Stimulated activated CD4-positive, alpha-beta T cell treated with anti-CD3 and anti-CD28 coated beads, Interleukin-4, amount 100 ng/mL, for 48 hours (primary cell): ENCODE results near the gene AGXT2.
"Not testable (repeated sequence)": the region's sequence is repeated elsewhere in the genome, so short reads cannot be mapped to it uniquely, and the experiment has no call there.

Experiments
- DNase-seq, 2 donors: peaks; one replicate each; pipeline ENCODE4 v3.0.0-alpha.2; 2020; ENCODE audit warnings: low read depth in 2 of 2

Gene AGXT2

DNA sequence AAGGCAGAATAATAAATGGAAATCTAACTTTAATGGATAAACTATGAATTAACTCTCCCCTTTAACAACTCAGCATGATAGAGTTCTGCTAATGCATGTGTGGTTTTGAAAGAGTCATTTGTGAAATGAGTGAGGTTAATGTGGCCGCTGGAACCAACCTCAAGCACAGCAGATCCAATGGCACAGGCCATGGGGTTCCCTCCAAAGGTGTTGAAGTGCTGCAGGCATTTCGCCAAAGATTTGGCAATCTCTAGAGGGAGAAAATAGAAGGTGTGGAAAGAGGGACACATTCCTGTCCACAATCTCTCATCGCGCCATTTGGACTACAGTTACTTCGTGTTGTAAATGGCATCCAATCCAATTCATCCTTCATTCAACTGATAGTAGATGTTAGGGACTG lies 35.0 kb downstream of the AGXT2 start:
- DNase-seq: no peak

DNA sequence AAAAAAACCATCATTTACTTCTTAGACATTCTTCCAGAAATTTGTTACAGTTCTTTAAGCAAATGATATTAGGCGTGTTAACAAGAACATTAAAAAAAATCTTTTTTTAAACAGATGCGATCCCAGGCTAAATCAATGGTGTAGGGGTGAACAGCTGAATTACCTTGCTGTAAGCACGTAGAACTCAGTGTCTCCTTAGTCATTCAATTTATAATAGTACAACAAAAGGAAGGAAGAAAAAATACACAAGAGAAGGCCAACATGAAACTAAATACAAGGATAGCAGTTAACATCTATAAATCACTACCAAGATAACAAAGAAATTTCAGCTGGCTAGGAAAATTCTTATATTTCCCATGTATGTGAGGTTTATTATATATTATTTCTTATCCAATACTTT lies 35.4 kb downstream of the AGXT2 start:
- DNase-seq: no peak

DNA sequence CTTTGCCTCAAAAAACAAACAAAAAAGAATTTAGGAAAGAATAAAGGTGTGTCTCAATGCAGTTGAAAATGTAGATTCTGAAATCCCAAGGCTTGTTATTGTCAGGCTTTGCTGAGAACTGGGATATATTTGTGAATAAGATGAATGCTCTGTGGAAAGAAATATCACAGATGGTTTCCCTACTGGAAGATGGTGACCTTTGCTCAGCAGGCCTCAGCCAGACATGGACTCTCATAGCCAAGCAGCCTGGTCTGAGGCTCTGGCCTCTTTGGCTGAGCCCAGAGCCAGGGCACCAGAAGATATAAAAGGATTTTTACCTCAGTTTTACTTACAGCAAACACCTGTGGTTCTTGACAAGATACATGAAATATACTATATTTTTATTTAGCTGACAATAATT lies 37.1 kb downstream of the AGXT2 start:
- no peak for DNase-seq

DNA sequence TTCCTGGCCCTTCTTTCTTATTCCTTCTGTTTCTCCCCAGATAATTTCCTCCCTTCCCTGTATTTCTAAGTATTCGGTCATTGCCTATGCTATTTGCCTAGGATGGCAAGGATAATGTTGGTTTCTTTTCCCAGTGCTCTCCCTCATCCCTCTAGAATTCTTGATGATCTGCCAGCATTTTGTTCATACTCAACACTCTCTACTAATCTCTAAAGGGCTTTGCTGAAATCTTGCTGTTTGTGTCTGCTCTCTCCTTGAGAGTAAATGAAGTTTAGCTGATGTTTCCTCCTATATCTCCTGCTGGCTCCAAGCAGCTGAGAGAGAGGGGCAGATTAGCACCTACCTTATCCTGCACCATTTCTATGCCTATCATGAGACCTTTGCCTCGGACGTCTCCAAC lies 38.1 kb downstream of the AGXT2 start:
- no peak for DNase-seq

DNA sequence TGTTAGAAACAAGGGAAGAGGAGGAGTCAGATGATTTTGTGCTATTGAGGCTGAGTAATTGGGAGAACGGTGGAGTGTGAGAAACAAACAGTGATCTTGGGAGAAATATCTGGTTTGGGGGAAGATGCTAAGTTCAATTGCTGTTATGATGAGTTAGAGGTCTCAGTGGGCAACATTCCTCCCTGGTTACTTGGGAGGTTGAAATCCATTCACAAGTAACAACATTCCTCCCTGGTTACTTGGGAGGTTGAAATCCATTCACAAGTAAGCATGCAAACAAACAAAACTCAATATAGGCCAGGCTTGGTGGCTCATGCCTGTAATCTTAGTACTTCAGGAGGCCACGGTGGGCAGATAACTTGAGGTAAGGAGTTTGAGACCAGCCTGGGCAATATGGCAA lies 38.7 kb downstream of the AGXT2 start:
- DNase-seq: no peak

DNA sequence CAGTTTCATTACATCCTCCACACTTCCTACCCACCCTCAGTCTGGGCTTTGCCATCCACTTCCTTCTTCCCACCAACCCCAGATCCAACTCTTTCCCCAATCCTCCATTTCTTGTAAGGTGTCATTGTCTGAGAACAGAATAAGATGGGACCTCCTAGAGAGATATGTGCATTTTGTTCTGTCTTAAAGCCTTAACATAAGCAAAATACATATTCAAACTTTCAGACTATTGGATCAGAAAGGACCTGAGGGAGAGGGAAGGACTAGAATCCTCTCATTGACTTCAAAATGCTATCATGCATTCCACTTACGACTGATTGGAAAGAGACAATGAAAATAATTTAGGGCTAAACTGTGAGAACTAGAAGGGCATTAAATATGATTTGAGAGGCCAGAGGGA lies 43.0 kb downstream of the AGXT2 start:
- no peak for DNase-seq

DNA sequence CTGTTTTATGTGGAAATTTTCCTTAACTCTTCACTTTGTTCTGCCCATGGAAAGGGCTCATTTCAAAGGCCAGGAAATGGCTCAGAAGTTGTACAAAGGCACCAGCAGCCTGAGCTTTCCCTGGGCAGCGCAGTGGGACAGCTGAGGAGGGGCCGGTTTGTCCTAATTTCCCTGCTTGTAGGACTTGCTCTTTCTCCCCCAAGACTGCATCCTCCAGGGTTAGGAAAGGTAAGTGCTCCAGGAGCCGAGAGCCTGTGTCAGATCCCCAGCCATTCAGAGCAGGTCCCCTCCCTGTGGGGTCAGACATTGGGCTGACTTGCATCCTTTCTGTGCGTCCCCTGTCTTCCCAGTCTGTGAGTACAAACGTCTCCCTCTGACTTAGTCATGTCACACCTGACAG lies 43.5 kb downstream of the AGXT2 start:
- no peak for DNase-seq

DNA sequence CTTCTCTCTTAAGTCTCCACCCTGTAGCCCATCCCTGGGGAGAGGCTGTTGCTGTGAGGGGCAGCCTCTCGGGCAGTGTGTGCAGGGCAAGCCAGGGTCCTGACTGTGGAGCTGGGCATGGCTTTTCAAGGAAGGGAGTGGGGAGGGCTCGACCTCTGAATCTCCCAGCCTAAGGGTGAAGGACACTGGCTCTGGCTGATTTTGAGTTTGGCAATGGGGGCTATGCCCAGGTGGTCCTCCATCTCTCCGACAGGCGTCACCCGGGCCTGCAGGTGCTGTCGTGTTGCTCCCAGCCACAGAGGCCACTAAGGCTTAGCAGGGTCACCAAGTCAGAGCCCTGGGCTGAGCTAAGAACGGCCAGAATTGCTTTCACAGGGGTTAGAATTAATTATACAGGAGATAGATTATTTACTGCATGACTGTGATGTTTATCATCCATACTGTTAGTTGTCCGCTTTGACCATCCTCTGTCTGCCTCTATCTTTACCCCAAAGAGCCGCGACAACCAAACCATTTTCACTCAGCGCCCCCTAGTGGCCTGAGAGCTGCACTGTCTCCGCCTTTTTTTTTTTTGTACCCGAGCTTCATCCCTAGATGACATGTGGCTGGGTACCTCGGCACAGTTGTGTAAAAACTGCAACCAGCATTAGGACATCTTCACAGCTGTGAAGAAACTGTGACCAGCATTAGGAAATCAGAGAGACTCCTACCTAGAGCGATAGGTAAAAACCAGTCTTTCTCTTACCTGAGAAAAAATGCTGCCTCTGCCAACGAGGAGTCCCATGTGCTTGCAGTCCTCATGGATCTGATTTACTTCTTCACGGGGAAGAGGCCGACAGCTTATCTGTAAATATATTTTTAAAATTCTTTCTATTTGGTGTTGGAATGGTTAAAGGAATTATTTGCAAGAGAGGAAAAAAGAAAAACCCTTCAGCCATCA lies 44.5 kb downstream of the AGXT2 start:
- peak; percentile 52 to 66 for DNase-seq

DNA sequence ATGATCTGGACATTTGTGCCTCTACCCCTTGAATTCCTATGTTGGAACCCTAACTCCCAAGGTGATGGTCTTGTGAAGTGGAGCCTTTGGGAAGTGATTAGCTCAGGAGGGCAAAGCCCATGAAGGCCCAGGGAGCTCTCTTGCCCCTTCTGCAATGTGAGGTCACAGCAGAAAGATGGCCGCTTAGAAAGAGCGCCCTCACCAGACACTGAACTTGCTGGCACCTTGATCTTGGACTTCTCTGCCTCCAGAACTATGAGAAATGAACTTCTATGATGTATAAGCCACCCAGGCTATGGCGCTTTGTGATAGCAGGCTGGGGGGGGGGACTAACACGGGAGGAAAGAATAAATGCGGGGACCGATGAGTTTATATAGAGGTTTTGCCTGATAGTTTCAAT lies 45.3 kb downstream of the AGXT2 start:
- DNase-seq: no peak

DNA sequence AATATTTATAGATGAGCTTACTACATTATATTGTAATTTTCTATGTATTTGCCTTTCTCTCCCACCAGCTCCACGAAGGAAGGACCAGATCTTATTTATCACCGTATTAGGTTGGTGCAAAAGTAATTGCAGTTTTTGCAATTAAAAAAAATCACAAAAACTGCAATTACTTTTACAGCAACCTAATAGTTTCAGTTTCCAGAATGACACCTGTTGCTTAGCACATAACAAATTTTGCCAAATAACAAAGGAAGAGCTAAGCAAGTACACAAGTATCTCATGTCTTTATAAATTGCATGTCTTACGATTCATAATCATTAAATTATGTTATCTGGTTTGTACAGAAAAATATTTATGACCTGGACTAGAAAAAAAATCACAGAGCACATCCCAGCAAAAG lies 45.9 kb downstream of the AGXT2 start:
- DNase-seq: no peak

DNA sequence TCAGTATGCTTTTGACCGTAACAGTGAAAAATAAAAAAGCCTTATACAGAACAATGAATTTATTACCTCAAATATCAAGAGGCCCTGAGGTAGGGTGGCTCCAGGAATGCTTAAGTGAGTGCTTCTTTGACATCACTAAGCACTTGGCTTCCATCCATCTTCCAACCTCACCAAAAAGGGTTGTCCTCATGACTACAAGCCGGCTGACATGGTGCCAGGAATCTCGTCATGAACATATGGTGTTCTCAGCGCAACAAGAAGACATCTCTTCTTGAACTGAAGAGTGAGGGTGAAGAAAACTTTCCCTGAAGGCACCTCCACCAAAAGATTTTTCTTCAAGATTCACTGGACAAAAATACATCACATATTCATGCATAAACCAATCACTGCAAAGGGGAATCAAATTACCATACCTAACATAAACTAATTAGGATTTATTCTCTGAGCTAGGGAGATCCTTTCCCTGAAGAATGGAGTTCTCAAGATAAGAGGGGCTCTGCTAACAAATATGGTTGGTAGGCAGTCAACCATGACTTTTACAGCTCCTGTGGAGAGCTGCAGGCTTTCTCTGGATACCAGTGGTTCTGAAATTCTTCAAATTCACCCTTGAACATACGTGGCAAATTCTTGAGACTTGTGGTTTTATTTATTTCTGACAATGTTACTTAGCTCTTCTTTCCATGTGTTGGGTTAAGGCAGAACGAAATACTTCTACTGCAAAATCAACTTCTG lies 49.5 kb downstream of the AGXT2 start:
- no peak for DNase-seq

DNA sequence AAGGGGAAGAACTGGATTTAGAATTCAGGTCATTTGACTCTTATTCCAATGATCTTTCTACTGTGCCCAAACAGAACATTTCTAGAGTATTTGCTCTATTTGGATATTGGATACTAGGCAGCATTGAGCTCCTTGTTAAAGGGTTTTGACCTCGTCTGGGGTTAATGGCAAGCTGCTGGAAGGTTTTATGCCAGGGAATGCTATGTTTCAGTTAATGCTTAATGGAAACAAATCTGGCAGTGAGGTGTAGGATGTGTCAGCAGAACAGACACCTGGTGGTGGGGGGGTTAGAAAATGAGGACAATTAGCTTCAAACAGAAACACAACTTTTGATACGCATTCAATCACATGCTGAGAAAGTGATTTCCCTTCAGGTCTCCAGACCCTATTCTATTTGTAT lies 51.5 kb downstream of the AGXT2 start:
- no peak for DNase-seq

DNA sequence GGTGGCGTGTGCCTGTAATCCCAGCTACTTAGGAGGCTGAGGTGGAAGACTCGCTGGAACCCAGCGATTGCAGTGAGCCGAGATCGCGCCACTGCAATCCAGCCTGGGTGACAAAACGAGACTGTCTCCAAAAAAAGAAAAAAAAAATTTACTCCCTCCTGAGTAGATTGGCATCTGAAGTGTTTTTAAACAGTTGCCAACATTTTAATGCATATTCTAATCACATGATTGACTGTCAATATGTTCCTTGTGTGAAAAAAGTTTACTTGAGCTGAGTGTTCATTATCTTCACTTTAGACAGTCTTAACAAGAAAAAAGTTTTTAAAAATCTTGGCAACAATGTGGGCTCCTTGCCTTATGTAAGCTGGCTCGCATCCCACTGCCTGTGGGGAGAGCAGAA lies 53.8 kb downstream of the AGXT2 start:
- DNase-seq: no peak

DNA sequence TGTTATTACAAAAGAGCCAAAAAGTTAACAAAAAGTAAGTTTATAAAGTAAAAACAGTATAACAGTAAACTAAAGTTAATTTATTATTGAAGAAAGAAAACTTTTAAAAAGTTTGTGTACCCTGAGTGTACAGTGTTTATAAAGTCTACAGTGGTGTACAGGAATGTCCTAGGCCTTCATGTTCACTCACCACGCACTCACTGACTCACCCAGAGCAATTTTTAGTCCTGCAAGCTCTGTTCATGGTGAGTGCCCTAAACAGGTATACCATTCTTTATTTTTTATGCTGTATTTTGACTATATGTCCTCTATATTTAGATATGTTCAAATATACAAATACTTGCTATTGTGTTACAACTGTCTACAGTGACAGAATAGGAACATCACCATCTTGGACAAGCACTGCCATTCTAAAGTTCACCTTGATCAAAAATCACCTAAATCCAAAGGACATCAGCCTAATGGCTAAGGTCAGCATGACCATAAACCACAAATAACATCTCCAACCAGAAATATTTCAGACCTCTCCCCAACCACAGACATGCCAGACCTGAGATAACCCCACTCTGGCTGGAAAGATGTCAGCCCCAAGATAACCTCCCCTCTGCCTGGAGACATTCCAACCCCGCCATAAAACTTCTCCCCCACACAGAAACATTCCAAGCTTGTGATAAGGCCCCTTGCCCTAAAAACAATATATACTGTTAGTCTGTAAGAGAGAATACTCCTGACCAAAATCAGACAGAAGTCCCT lies 56.1 kb downstream of the AGXT2 start:
- DNase-seq: no peak

DNA sequence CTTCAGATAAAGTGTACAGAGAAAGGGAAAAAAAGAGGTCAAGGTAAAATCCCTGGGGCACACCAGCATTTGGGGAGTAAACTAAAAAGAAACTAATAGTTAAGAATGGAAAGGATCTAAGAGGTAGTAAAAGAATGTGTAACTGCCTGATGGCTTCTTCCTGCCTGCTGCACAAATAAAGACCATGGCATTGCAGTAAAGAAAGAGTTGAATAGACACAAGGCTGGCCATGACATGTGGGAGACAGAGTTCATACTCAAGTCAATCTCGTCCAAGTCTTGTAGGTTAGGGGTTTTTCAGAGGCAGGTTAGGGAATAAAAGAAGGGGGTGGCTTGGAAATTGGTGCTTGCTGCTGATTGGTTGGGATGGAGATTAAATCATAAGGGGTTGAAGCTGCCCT lies 60.8 kb downstream of the AGXT2 start:
- DNase-seq: no peak

DNA sequence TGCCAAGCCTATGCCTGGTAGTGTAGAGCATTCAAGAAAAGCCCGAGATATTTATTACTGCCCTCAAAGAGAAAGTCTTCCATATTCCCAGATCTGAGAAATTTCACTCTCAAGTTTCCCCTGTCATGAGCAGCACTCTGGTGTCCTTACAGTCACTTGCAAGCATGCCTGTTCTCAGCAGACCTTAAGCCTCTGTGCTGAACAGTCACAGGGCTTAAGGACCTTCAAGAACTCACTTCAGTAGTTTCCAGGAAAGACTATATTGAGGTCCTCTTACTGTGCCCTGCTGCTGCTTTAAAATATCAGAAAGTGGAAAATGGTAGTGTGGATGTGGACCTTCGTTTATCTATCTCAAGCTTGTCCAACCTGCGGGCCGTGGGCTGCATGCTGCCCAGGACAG lies 64.9 kb downstream of the AGXT2 start:
- no peak for DNase-seq

DNA sequence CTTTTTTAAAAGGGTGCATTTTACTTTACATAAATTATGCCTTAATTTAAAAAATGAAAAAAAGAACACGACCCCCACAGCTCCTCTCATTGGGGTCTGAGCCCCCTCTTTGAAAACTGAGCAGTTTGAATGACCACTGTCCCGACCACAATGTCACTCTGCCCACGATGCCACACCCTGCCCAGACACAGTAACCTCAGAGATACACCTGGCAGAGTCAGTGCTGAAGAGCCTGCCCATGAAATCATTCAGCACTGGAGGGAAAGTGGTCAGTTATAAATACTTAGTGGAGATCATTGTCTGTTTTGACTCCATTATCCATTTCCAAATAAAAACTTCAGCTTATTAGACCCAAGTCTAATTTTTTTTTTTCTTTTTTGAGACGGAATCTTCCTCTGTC lies 69.1 kb downstream of the AGXT2 start:
- DNase-seq: no peak

DNA sequence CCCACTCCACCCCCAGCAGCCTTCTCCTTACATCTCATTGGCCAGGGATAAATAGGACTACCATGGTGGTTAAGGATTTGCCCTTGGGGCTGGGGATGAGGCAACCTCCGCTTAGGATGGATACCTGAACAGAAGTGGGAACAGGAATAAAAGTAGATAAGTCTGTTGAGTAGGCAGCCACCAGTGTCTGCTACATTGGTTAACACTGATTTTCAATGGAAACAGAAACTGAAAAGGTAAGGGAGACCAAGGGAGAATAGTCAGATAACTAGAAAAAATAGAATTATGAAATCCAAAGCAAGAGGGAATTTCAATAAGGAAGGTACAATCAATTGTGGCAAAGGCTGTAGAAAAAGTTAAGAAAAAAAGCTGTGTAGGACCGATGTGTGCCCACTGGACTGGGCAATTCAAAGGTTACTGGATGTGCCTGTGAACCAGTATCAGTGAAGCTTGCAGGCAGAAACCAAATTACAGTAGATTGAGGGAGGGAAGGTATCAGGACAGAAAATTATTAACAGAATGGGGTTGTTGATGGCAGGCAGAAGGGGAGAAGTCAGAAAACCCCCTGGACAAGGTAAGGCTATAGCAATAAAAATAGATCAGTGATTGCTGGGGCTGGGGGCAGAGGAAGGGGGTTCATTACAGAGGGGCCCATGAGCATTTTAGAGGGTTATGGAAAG lies 69.7 kb downstream of the AGXT2 start:
- DNase-seq: no peak

DNA sequence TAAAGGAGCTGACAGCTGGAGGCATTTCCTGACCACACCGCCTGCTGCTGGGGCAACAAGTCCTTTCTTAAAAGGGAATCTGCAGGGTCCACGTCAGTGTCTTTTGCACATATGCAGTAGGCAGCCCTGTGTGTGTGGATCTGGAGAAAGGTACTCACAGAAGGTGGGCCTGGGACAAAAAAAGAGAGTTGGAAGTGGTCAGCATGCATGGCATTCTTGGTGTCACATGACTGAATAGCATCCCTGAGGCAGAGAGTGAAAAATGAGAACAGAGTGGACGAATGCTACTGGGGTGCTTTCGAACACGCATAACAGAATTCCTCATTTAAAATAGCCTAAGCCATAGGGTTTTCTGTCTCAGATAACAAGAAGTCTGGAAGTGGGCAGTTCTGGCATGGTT lies 71.4 kb downstream of the AGXT2 start:
- DNase-seq: no peak

DNA sequence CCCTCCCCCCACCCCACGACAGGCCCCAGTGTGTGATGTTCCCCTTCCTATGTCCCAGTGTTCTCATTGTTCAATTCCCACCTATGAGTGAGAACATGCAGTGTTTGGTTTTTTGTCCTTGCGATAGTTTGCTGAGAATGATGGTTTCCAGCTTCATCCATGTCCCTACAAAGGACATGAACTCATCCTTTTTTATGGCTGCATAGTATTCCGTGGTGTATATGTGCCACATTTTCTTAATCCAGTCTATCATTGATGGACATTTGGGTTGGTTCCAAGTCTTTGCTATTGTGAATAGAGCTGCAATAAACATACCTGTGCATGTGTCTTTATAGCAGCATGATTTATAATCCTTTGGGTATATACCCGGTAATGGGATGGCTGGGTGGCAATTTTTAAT lies 76.1 kb downstream of the AGXT2 start:
- not testable (repeated sequence) for DNase-seq

DNA sequence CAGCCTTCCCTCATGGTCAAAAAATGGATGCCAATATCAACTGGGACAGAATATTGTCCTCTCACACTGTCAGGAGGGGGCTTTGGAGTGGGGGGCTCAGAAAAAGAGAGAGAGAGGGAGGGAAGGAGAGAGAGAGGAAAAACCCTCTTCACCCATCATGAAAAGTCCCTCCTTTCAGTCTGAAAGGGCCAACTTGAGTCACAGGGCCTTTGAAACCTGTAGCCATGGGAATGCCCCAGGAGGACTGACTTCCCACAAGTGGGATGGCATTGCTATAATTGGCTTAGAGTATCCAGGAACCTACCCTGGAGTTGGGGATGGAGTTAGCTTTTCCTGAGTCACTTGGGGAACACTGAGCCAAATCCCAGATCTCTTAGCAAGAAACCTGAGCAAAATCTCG lies 77.2 kb downstream of the AGXT2 start:
- DNase-seq: no peak

DNA sequence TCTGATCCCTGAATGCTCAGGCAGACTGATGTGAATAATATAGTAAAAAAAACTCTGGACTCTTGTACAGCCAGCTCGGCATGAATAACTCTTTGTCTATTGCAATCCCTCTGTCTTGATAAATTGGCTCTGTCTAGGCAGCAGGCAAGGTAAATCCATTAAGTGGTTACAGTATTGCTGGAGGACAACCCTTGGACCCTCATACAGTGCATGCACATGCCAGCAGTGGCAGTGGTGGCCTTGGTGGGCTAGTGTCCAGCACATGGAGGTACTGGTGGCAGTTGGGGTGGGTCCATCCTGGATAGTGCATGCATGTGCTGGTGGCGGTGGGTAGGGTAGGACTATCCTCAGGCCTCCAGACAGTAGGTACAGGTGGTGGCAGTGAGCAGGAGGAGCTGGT lies 79.5 kb downstream of the AGXT2 start:
- no peak for DNase-seq
